Sigmoid colon (tissue), 4 donors: ENCODE results near the gene MCFD2.
"Not testable (repeated sequence)": the region's sequence is repeated elsewhere in the genome, so short reads cannot be mapped to it uniquely, and the experiment has no call there.

ENCODE experiments used
- EP300 ChIP-seq, 4 donors: sonication (generic); formaldehyde crosslinking; IDR thresholded peaks; one replicate each; pipeline ENCODE4 v1.6.1; 2017; ENCODE audit warnings: antibody characterized with exemption in 4 of 4
- POLR2A ChIP-seq, 2 donors: fragments of 450-650 bp; IDR thresholded peaks; one replicate each; pipeline ENCODE4 v1.6.1; 2016; ENCODE audit warnings: antibody characterized with exemption in 2 of 2, mild to moderate bottlenecking in 2 of 2, moderate library complexity in 2 of 2
- POLR2AphosphoS5 ChIP-seq, 4 donors: sonication (generic); formaldehyde crosslinking; IDR thresholded peaks; one replicate each; pipeline ENCODE4 v1.6.1; 2017; ENCODE audit warnings: antibody characterized with exemption in 4 of 4
- TF ChIP-seq, protein P1 (sequence below), 4 experiments: fragments of 450-650 bp in 3 of 4; fragments of 200-600 bp in 1 of 4; IDR thresholded peaks; one replicate each; pipeline ENCODE4 v1.5.1; 2016 to 2019; ENCODE audit warnings: antibody characterized with exemption in 4 of 4, mild to moderate bottlenecking in 3 of 4, moderate library complexity in 2 of 4

DNA sequence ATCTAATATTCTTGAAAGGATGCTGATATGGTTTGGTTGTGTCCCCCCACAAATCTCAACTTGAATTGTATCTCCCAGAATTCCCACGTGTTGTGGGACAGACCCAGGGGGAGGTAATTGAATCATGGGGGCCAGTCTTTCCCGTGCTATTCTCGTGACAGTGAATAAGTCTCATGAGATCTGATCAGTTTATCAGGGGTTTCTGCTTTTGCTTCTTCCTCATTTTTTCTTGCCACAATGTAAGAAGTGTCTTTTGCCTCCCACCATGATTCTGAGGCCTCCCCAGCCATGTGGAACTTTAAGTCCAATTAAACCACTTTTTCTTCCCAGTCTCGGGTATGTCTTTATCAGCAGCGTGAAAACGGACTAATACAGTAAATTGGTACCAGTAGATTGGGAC lies 12.6 kb downstream of the MCFD2 start:
- TF ChIP-seq, protein P1, sequence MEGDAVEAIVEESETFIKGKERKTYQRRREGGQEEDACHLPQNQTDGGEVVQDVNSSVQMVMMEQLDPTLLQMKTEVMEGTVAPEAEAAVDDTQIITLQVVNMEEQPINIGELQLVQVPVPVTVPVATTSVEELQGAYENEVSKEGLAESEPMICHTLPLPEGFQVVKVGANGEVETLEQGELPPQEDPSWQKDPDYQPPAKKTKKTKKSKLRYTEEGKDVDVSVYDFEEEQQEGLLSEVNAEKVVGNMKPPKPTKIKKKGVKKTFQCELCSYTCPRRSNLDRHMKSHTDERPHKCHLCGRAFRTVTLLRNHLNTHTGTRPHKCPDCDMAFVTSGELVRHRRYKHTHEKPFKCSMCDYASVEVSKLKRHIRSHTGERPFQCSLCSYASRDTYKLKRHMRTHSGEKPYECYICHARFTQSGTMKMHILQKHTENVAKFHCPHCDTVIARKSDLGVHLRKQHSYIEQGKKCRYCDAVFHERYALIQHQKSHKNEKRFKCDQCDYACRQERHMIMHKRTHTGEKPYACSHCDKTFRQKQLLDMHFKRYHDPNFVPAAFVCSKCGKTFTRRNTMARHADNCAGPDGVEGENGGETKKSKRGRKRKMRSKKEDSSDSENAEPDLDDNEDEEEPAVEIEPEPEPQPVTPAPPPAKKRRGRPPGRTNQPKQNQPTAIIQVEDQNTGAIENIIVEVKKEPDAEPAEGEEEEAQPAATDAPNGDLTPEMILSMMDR (IDR thresholded peaks at IDR 0.05) = not testable (repeated sequence)
- not testable (repeated sequence) for TF ChIP-seq POLR2AphosphoS5, POLR2A, EP300 (IDR thresholded peaks at IDR 0.05)
